PC-3 (cell line): Measurements from ENCODE around the gene SLC35E2B. TPM values are rescaled to one million over a fixed set of nuclear protein-coding genes. Genes with fewer than 3 reads are reported as not detected.
"Not testable (repeated sequence)": the region's sequence is repeated elsewhere in the genome, so short reads cannot be mapped to it uniquely, and the experiment has no call there.

Source experiments
- ATAC-seq: fragments of 200-7000 bp; cut with Tn5 transposase; 2 replicates; pipeline ENCODE4 v1.9.1; 2020; ENCODE audit warnings: mild to moderate bottlenecking, moderate library complexity
- BruUV-seq: library from RNA; stranded (reverse); fragments of 400-500 nt; replicated peaks from 2 replicates; lab custom pipeline; 2021; lab: Mats Ljungman, UMichigan
- CTCF ChIA-PET: fragments of 300-600 bp; sonication (Branson Sonifier 250); formaldehyde crosslinking; loops from one replicate; lab custom pipeline; 2022; ENCODE audit warnings: antibody characterized with exemption; lab: Charles Lee
- POLR2A ChIA-PET: fragments of 300-600 bp; sonication (Branson Sonifier 250); formaldehyde crosslinking; loops from one replicate; lab custom pipeline; 2022; ENCODE audit warnings: antibody characterized with exemption; ENCODE audit not compliant: unreplicated experiment; lab: Charles Lee
- DNase-seq: peaks from one replicate; pipeline ENCODE4 v3.0.0-alpha.2; 2015
- H2AFZ ChIP-seq: fragments of 300-600 bp; sonication (generic); 2 replicates; pipeline ENCODE4 v1.6.0; 2016; ENCODE audit warnings: antibody characterized with exemption, low read length
- H3F3A ChIP-seq: fragments of 300-600 bp; sonication (generic); one replicate; pipeline ENCODE4 v1.6.0; 2017; ENCODE audit warnings: antibody characterized with exemption, low read length, control low read depth, mild to moderate bottlenecking; ENCODE audit not compliant: unreplicated experiment
- H3K27ac ChIP-seq: fragments of 300-600 bp; sonication (generic); 2 replicates; pipeline ENCODE4 v1.5.1; 2016; ENCODE audit warnings: mild to moderate bottlenecking, low read length
- H3K27me3 ChIP-seq: fragments of 300-600 bp; sonication (generic); 2 replicates; pipeline ENCODE4 v1.6.1; 2016; ENCODE audit warnings: low read length, mixed read lengths
- H3K36me3 ChIP-seq: fragments of 300-600 bp; sonication (generic); 2 replicates; pipeline ENCODE4 v1.6.1; 2016; ENCODE audit warnings: low read depth, mixed run types, low read length, mixed read lengths
- H3K4me1 ChIP-seq: fragments of 300-600 bp; sonication (generic); 2 replicates; pipeline ENCODE4 v1.5.1; 2016; ENCODE audit warnings: low read length; ENCODE audit not compliant: insufficient read depth
- H3K4me2 ChIP-seq: fragments of 300-600 bp; sonication (generic); 2 replicates; pipeline ENCODE4 v1.6.0; 2016; ENCODE audit warnings: low read length
- H3K4me3 ChIP-seq: fragments of 300-600 bp; sonication (generic); 2 replicates; pipeline ENCODE4 v1.5.1; 2016; ENCODE audit warnings: mild to moderate bottlenecking, low read length, mixed read lengths
- H3K79me2 ChIP-seq: fragments of 300-600 bp; sonication (generic); 2 replicates; pipeline ENCODE4 v1.6.1; 2017; ENCODE audit warnings: low read length, mixed read lengths
- H3K9ac ChIP-seq: fragments of 300-600 bp; sonication (generic); 2 replicates; pipeline ENCODE4 v1.6.0; 2016; ENCODE audit warnings: mild to moderate bottlenecking, low read length
- H3K9me2 ChIP-seq: fragments of 300-600 bp; sonication (generic); replicated peaks from 2 replicates; pipeline ENCODE4 v1.6.1; 2016; ENCODE audit warnings: mixed run types, low read length, mixed read lengths
- H3K9me3 ChIP-seq: fragments of 300-600 bp; sonication (generic); 2 replicates; pipeline ENCODE4 v1.6.1; 2016; ENCODE audit warnings: low read length, mixed read lengths
- H4K20me1 ChIP-seq: fragments of 300-600 bp; sonication (generic); 2 replicates; pipeline ENCODE4 v1.6.1; 2016; ENCODE audit warnings: low read length, mixed read lengths
- CTCF ChIP-seq: fragments of 300-600 bp; sonication (generic); conservative IDR thresholded peaks from 2 replicates; pipeline ENCODE4 v1.5.1; 2017; ENCODE audit warnings: antibody characterized with exemption, low read depth, mild to moderate bottlenecking, low read length
- EZH2 ChIP-seq: fragments of 300-600 bp; sonication (generic); IDR thresholded peaks from one replicate; pipeline ENCODE4 v1.6.1; 2017; ENCODE audit warnings: antibody characterized with exemption, mild to moderate bottlenecking, low read length; ENCODE audit not compliant: unreplicated experiment
- EZH2phosphoT487 ChIP-seq: fragments of 300-600 bp; sonication (generic); IDR thresholded peaks from 2 replicates; pipeline ENCODE4 v1.6.1; 2018; ENCODE audit warnings: mild to moderate bottlenecking, antibody characterized with exemption, low read length, borderline replicate concordance
- intact Hi-C: fragments of 100-400 bp; cut with micrococcal nuclease; formaldehyde crosslinking; loops from 2 replicates; pipeline ENCODE4 v1.9.0; 2023
- total RNA-seq: library from RNA; depleted of rRNA; stranded (reverse); fragments of >200 nt; gene quantifications from 2 replicates; pipeline ENCODE4 v1.2.3, GENCODE V29; 2014

Gene SLC35E2B
- total RNA-seq, 1 experiment from 2014 or later, result 38.1 TPM

GRCh38 chr1:1732381-1732780, 39.8 kb upstream of the SLC35E2B start:
- intact Hi-C loops, result no loop called here
- H3K79me2 ChIP-seq, result no peaks in the 10 kb centered on the region
- H3K4me2 ChIP-seq, result no peak overlapping the region
- H4K20me1 ChIP-seq, result no peaks in the 10 kb centered on the region
- DNase-seq (no peak), ATAC-seq (no peak)
- H3K9me3 ChIP-seq, result no peaks in the 10 kb centered on the region
- H3K36me3 ChIP-seq, result no peaks in the 10 kb centered on the region
- TF ChIP-seq EZH2phosphoT487, result no peak
- TF ChIP-seq CTCF, result no peak
- no peak for TF ChIP-seq EZH2
- H2AFZ ChIP-seq, result no peak overlapping the region
- H3K9me2 ChIP-seq, result no peaks in the 10 kb centered on the region
- H3F3A ChIP-seq, result no peaks in the 10 kb centered on the region
- POLR2A ChIA-PET, result no interaction called here
- no peak overlapping the region for H3K9ac ChIP-seq
- H3K27ac ChIP-seq, result no peak overlapping the region
- H3K4me1 ChIP-seq, result no peaks in the 10 kb centered on the region
- CTCF ChIA-PET, result no interaction called here
- no peaks in the 10 kb centered on the region for H3K27me3 ChIP-seq
- no peak overlapping the region for H3K4me3 ChIP-seq
- no TSS peak for BruUV-seq

- Histone ChIP-seq H3K27me3 (no peaks in the 10 kb centered on the region), H3K4me3 (no peak overlapping the region), H4K20me1 (no peaks in the 10 kb centered on the region), H3F3A (no peaks in the 10 kb centered on the region), H3K9me3 (no peaks in the 10 kb centered on the region), H3K36me3 (no peaks in the 10 kb centered on the region), H3K27ac (no peak overlapping the region), H3K9ac (no peak overlapping the region), H3K79me2 (no peaks in the 10 kb centered on the region), H3K9me2 (no peaks in the 10 kb centered on the region), H2AFZ (no peak overlapping the region), H3K4me1 (no peaks in the 10 kb centered on the region), H3K4me2 (no peak overlapping the region)
- TF ChIP-seq EZH2phosphoT487 (no peak), EZH2 (no peak), CTCF (no peak)
- ChIA-PET CTCF (no interaction called here), POLR2A (no interaction called here)
- intact Hi-C loops, result no loop called here
- BruUV-seq, result no TSS peak
- ATAC-seq (no peak), DNase-seq (no peak)
Observed at GRCh38 chr1:1730870-1731269, 38.3 kb upstream of the SLC35E2B start.

GRCh38 chr1:1730230-1730629, 37.6 kb upstream of the SLC35E2B start:
- H3K4me2 ChIP-seq, H3K9ac ChIP-seq, H3K27me3 ChIP-seq, H3K27ac ChIP-seq, CTCF ChIA-PET, H3K36me3 ChIP-seq, H2AFZ ChIP-seq, DNase-seq, H3K4me1 ChIP-seq, ATAC-seq, POLR2A ChIA-PET, H4K20me1 ChIP-seq, H3K9me2 ChIP-seq, H3F3A ChIP-seq, H3K9me3 ChIP-seq, H3K4me3 ChIP-seq, intact Hi-C loops, H3K79me2 ChIP-seq, BruUV-seq: not testable (repeated sequence)

- CTCF ChIA-PET, intact Hi-C loops, DNase-seq, ATAC-seq, H3K36me3 ChIP-seq, H3K27ac ChIP-seq, POLR2A ChIA-PET, BruUV-seq, H3K4me1 ChIP-seq, H3K9ac ChIP-seq, H3K4me2 ChIP-seq, H4K20me1 ChIP-seq, H3F3A ChIP-seq, H3K4me3 ChIP-seq, H2AFZ ChIP-seq, H3K79me2 ChIP-seq, H3K9me2 ChIP-seq, H3K27me3 ChIP-seq, H3K9me3 ChIP-seq: not testable (repeated sequence)
Observed at GRCh38 chr1:1729116-1729816, 36.7 kb upstream of the SLC35E2B start.

GRCh38 chr1:1728308-1729005, 35.9 kb upstream of the SLC35E2B start:
- H3K9ac ChIP-seq, ATAC-seq, CTCF ChIA-PET, H3K4me2 ChIP-seq, H2AFZ ChIP-seq, H3K79me2 ChIP-seq, DNase-seq, POLR2A ChIA-PET, H4K20me1 ChIP-seq, BruUV-seq, H3K27ac ChIP-seq, H3K9me2 ChIP-seq, H3K9me3 ChIP-seq, H3K4me1 ChIP-seq, H3K27me3 ChIP-seq, intact Hi-C loops, H3K36me3 ChIP-seq, H3K4me3 ChIP-seq, H3F3A ChIP-seq: not testable (repeated sequence)
